ENCODE results near the gene KLF6. TPM values are rescaled to one million over a fixed set of nuclear protein-coding genes. Genes with fewer than 3 reads are reported as not detected.

Gene KLF6
- total and polyA plus RNA-seq, 2 experiments from 2014 or later, result 19.6 to 35.4 TPM

- H3K36me3 Mint-ChIP-seq (ENCODE audit: low read depth), result peaks cover 13% of the 10 kb centered on the region
- DNase-seq (ENCODE audit: low spot score) (no peak), ATAC-seq (no peak)
- Histone ChIP-seq H3K27me3 (ENCODE audit: insufficient read depth) (0 out of 2 replicates have a peak, but pooled peaks cover 5% of the 10 kb centered on the region), H3K4me2 (peak overlapping the region; percentile 89), H2AFZ (no peak overlapping the region), H3K4me1 (ENCODE audit: insufficient read depth) (peaks cover 23% of the 10 kb centered on the region), H3K36me3 (ENCODE audit: insufficient read depth) (0 out of 2 replicates have a peak, but pooled peaks cover under 1% of the 10 kb centered on the region), H4K20me1 (replicated peaks; ENCODE audit: insufficient read depth) (peaks cover 14% of the 10 kb centered on the region), H3K27ac (ENCODE audit: low read depth) (no peak overlapping the region), H3K79me2 (replicated peaks; ENCODE audit: insufficient read depth) (peaks cover 26% of the 10 kb centered on the region), H3K4me3 (peak overlapping the region; percentile 61), H3K9me2 (ENCODE audit: insufficient read depth) (no peaks in the 10 kb centered on the region), H3F3A (replicated peaks; ENCODE audit: low read depth) (peaks cover 1% of the 10 kb centered on the region; the same call in 1 of the 2 replicates)
- H3K27ac Mint-ChIP-seq, result no peak overlapping the region
- peaks cover 6% of the 10 kb centered on the region for H3K9me3 Mint-ChIP-seq
- H3K4me1 Mint-ChIP-seq, result peaks cover 38% of the 10 kb centered on the region
- TF ChIP-seq ZNF331 (CRISPR knock-in tag; IDR thresholded peaks at IDR 0.05; ENCODE audit: low read depth), result no peak
- no peak for TF ChIP-seq ZNF462 (CRISPR knock-in tag; IDR thresholded peaks at IDR 0.05)
- TF ChIP-seq EZH2phosphoT487 (IDR thresholded peaks at IDR 0.05; ENCODE audit: unreplicated experiment), result no peak
- no peak for TF ChIP-seq ZNF114 (CRISPR knock-in tag; IDR thresholded peaks at IDR 0.05)
- no peak for TF ChIP-seq JUNB (IDR thresholded peaks at IDR 0.05; ENCODE audit: unreplicated experiment)
- no peak for TF ChIP-seq POLR2AphosphoS5 (IDR thresholded peaks at IDR 0.05; ENCODE audit: low read depth)
- no peak for TF ChIP-seq ETS1 (IDR thresholded peaks at IDR 0.05)
- no peak for TF ChIP-seq REST (IDR thresholded peaks at IDR 0.05; ENCODE audit: unreplicated experiment)
- TF ChIP-seq STAT1 (IDR thresholded peaks at IDR 0.05; ENCODE audit: unreplicated experiment), result no peak
- no peak for TF ChIP-seq NANOG (IDR thresholded peaks at IDR 0.05; ENCODE audit: borderline replicate concordance)
- TF ChIP-seq CTCF (conservative IDR thresholded peaks at IDR 0.05; ENCODE audit: low read depth in 2 of 2), result no peak
- TF ChIP-seq CREB1 (CRISPR knock-in tag; IDR thresholded peaks at IDR 0.05; ENCODE audit: low read depth), result no peak
- no peak for TF ChIP-seq EZH2 (IDR thresholded peaks at IDR 0.05; ENCODE audit: low read depth, unreplicated experiment)
- H3K4me3 Mint-ChIP-seq, result peak overlapping the region; percentile 96
- peaks cover 29% of the 10 kb centered on the region for H3K27me3 Mint-ChIP-seq (ENCODE audit: insufficient read depth, low read depth, poor library complexity)
Measured at GRCh38 chr10:3787016-3787400, 2.0 kb upstream of the KLF6 start.
